ENCODE measurements around the gene PNMA1.

The PNMA1 gene

GRCh38 chr14:73750531-73750901, 36.3 kb upstream of the PNMA1 start:
- no peak for DNase-seq

GRCh38 chr14:73749706-73750530, 35.7 kb upstream of the PNMA1 start:
- DNase-seq: no peak

GRCh38 chr14:73748858-73749357, 34.7 kb upstream of the PNMA1 start:
- no peak for DNase-seq

GRCh38 chr14:73747379-73748211, 33.4 kb upstream of the PNMA1 start:
- DNase-seq: no peak

- no peak for DNase-seq
Observed at GRCh38 chr14:73746520-73747378, 32.6 kb upstream of the PNMA1 start.

- DNase-seq: no peak
Observed at GRCh38 chr14:73745571-73746519, 31.7 kb upstream of the PNMA1 start.

- DNase-seq: no peak
Observed at GRCh38 chr14:73744874-73745529, 30.8 kb upstream of the PNMA1 start.

- peak; percentile 56 for DNase-seq
Observed at GRCh38 chr14:73744175-73744867, 30.1 kb upstream of the PNMA1 start.

GRCh38 chr14:73743431-73743931, 29.3 kb upstream of the PNMA1 start:
- DNase-seq: peak; percentile 75

GRCh38 chr14:73742520-73743238, 28.5 kb upstream of the PNMA1 start:
- peak; percentile 48 for DNase-seq

- DNase-seq: peak; percentile 93
Observed at GRCh38 chr14:73741876-73742519, 27.8 kb upstream of the PNMA1 start.

- peak; percentile 93 for DNase-seq
Observed at GRCh38 chr14:73741386-73741875, 27.2 kb upstream of the PNMA1 start.

- no peak for DNase-seq
Observed at GRCh38 chr14:73740618-73741326, 26.6 kb upstream of the PNMA1 start.

GRCh38 chr14:73739899-73740617, 25.9 kb upstream of the PNMA1 start:
- no peak for DNase-seq

- DNase-seq: no peak
Observed at GRCh38 chr14:73739174-73739898, 25.2 kb upstream of the PNMA1 start.

- no peak for DNase-seq
Observed at GRCh38 chr14:73738518-73739173, 24.5 kb upstream of the PNMA1 start.

All from KG1 (cell line).